Activated T-cell treated with anti-CD3 and anti-CD28 coated beads for 24 hours (primary cell): ENCODE measurements around the gene PML.

Source experiments
- DNase-seq: peaks from one replicate; pipeline ENCODE4 v3.0.0-alpha.2; 2020; ENCODE audit warnings: low read depth

The PML gene

GRCh38 chr15:73994413-73994883 is at the start of gene PML:
TSS of gene PML (plus strand) at chr15:73994716. CDS start at chr15:73994813, 97 bp downstream.
- peak; percentile 93 for DNase-seq

- no peak for DNase-seq
Observed at GRCh38 chr15:73945130-73945508, 49.4 kb upstream of the PML start.

GRCh38 chr15:73946046-73946721 is 48.3 kb upstream of the PML start:
- no peak for DNase-seq

- DNase-seq: no peak
Observed at GRCh38 chr15:73946795-73947370, 47.6 kb upstream of the PML start.

GRCh38 chr15:73947651-73948050 is 46.9 kb upstream of the PML start:
- DNase-seq: no peak

- DNase-seq: no peak
Observed at GRCh38 chr15:73948396-73948795, 46.1 kb upstream of the PML start.

GRCh38 chr15:73948982-73949381 is 45.5 kb upstream of the PML start:
- DNase-seq: no peak

- DNase-seq: no peak
Observed at GRCh38 chr15:73949496-73949895, 45.0 kb upstream of the PML start.

GRCh38 chr15:73950479-73950830 is 44.1 kb upstream of the PML start:
- no peak for DNase-seq

- peak; percentile 45 for DNase-seq
Observed at GRCh38 chr15:73950831-73951561, 43.5 kb upstream of the PML start.

GRCh38 chr15:73951601-73952000 is 42.9 kb upstream of the PML start:
- no peak for DNase-seq

- no peak for DNase-seq
Observed at GRCh38 chr15:73952171-73952912, 42.2 kb upstream of the PML start.

- no peak for DNase-seq
Observed at GRCh38 chr15:73952913-73953750, 41.4 kb upstream of the PML start.

- no peak for DNase-seq
Observed at GRCh38 chr15:73954188-73955145, 40.0 kb upstream of the PML start.

GRCh38 chr15:73955326-73955725 is 39.2 kb upstream of the PML start:
- DNase-seq: no peak

GRCh38 chr15:73955861-73956742 is 38.4 kb upstream of the PML start:
- DNase-seq: no peak

GRCh38 chr15:73956743-73957135 is 37.8 kb upstream of the PML start:
- no peak for DNase-seq

- no peak for DNase-seq
Observed at GRCh38 chr15:73957276-73957675, 37.2 kb upstream of the PML start.

- DNase-seq: no peak
Observed at GRCh38 chr15:73957785-73958184, 36.7 kb upstream of the PML start.
